ENCODE results near the gene CCDC157.

DNA sequence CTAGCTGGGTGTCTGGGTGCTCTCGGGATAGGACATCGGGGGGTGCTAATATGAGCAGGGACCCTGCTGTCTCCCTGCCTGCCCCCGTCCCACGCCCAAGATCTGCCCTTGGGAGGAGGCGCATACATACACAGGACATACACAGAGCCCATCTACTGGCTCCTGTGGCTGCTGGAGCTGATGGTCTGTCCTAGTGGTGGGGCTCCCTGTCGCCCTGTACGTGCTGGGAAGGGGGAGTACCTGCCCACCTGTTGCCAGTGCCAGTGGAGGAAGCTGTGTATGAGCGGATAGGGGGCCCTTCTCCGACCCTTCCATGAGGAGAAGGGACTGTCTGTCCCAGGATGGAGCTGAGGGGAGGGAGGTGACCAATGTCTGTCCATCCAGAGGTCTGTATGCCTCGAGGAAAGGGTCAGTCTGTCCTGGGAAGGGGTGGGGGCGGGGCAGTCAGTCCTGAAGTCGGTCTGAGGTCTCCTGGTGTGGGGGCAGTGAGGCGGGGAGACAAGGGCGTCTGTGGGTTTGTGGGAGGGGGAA is 31.0 kb upstream of the CCDC157 start:
- TF ChIP-seq CTCF (conservative IDR thresholded peaks at IDR 0.05; ENCODE audit: low read length), result no peak
- no peak for TF ChIP-seq EZH2phosphoT487 (IDR thresholded peaks at IDR 0.05; ENCODE audit: borderline replicate concordance, low read depth, low read length)

Data from OCI-LY7 (cell line).